H1 (cell line): ENCODE results near the gene SCN4A. TPM values are rescaled to one million over a fixed set of nuclear protein-coding genes. Genes with fewer than 3 reads are reported as not detected.
"Not testable (repeated sequence)": the region's sequence is repeated elsewhere in the genome, so short reads cannot be mapped to it uniquely, and the experiment has no call there.

ENCODE experiments used
- CTCF ChIA-PET: fragments of 300-600 bp; sonication (Branson Sonifier 250); formaldehyde crosslinking; loops from one replicate; lab custom pipeline; 2021; ENCODE audit not compliant: partially characterized antibody; lab: Charles Lee
- POLR2A ChIA-PET: fragments of 300-600 bp; sonication (Branson Sonifier 250); formaldehyde crosslinking; loops from one replicate; lab custom pipeline; 2021; ENCODE audit warnings: inconsistent platforms; ENCODE audit not compliant: partially characterized antibody; lab: Charles Lee
- DNase-seq, 2 experiments: peaks; one replicate each; pipeline versions ENCODE4 v3.0.0 to v3.0.0-alpha.2; 2010 to 2022; ENCODE audit warnings: low spot score in 2 of 2, low read depth in 1 of 2, mixed read lengths in 1 of 2
- FAIRE-seq: peaks from 2 replicates; lab custom pipeline; 2011; peaks lifted over from hg19 to GRCh38; lab: Jason Lieb, UNC
- H2AFZ ChIP-seq: 2 replicates; pipeline ENCODE4 v1.8.1; 2012; ENCODE audit warnings: low read length, inconsistent platforms
- H2AK5ac ChIP-seq: 2 replicates; pipeline ENCODE4 v1.6.1; 2013; ENCODE audit warnings: low read depth, low read length
- H2BK120ac ChIP-seq: replicated peaks from 2 replicates; pipeline ENCODE3; 2013; ENCODE audit warnings: low read depth, low read length, inconsistent platforms
- H2BK12ac ChIP-seq: 2 replicates; pipeline ENCODE4 v1.6.1; 2013; ENCODE audit warnings: low read depth, low read length
- H2BK15ac ChIP-seq: 2 replicates; pipeline ENCODE4 v1.6.1; 2013; ENCODE audit warnings: low read length
- H2BK20ac ChIP-seq: 2 replicates; pipeline ENCODE4 v1.6.1; 2013; ENCODE audit warnings: low read length
- H2BK5ac ChIP-seq: 2 replicates; pipeline ENCODE4 v1.6.1; 2013; ENCODE audit warnings: low read depth, low read length
- H3K14ac ChIP-seq: 2 replicates; pipeline ENCODE4 v1.6.1; 2013; ENCODE audit warnings: inconsistent platforms; ENCODE audit not compliant: insufficient read length
- H3K18ac ChIP-seq: 2 replicates; pipeline ENCODE4 v1.6.1; 2013; ENCODE audit warnings: low read length; ENCODE audit errors: extremely low read depth
- H3K23ac ChIP-seq: 2 replicates; pipeline ENCODE4 v1.6.1; 2013; ENCODE audit warnings: inconsistent platforms; ENCODE audit not compliant: insufficient read length
- H3K23me2 ChIP-seq: 2 replicates; pipeline ENCODE4 v1.6.1; 2013; ENCODE audit warnings: low read depth, low read length
- H3K27ac ChIP-seq: 2 replicates; pipeline ENCODE4 v1.6.1; 2011; ENCODE audit warnings: low read depth, low read length, inconsistent platforms
- H3K27me3 ChIP-seq, 4 experiments: replicated peaks in 1 of 4; 1 replicate in 1 of 4; 2 replicates in 3 of 4; pipeline versions ENCODE4 v1.6.1 to v1.8.1; 2011 to 2013; ENCODE audit warnings: low read length in 3 of 4, mild to moderate bottlenecking in 3 of 4, inconsistent platforms in 2 of 4, mixed read lengths in 2 of 4, moderate library complexity in 1 of 4; ENCODE audit not compliant: control insufficient read depth in 3 of 4, insufficient read depth in 3 of 4; ENCODE audit errors: extremely low read depth in 1 of 4
- H3K36me3 ChIP-seq, 4 experiments: 2 replicates each; pipeline versions ENCODE4 v1.6.1 to v1.8.1; 2011 to 2013; ENCODE audit warnings: mild to moderate bottlenecking in 4 of 4, low read length in 3 of 4, moderate library complexity in 2 of 4, control low read depth in 1 of 4, inconsistent platforms in 1 of 4; ENCODE audit not compliant: insufficient read depth in 4 of 4, control insufficient read depth in 2 of 4
- H3K4ac ChIP-seq: replicated peaks from 2 replicates; pipeline ENCODE3; 2013; ENCODE audit warnings: low read length, low read depth, mixed read lengths, inconsistent platforms; ENCODE audit not compliant: insufficient read length
- H3K4me1 ChIP-seq, 4 experiments: replicated peaks in 1 of 4; 1 replicate in 1 of 4; 2 replicates in 3 of 4; pipeline versions ENCODE4 v1.6.1 to v1.8.1; 2011 to 2013; ENCODE audit warnings: low read length in 3 of 4, inconsistent platforms in 2 of 4, mixed read lengths in 1 of 4; ENCODE audit not compliant: insufficient read depth in 4 of 4, control insufficient read depth in 3 of 4
- H3K4me2 ChIP-seq, 2 experiments: 2 replicates each; pipeline versions ENCODE4 v1.6.1 to v1.8.1; 2011 to 2013; ENCODE audit warnings: low read depth in 2 of 2, low read length in 2 of 2, control low read depth in 1 of 2, inconsistent platforms in 1 of 2, mild to moderate bottlenecking in 1 of 2; ENCODE audit not compliant: insufficient read depth in 1 of 2
- H3K4me3 ChIP-seq, 4 experiments: fragments of 200-600, 300-600 bp in 1 of 4; sonication (generic), shearing (Covaris generic), sonication (Bioruptor Twin) in 1 of 4; 2 replicates each; pipeline versions ENCODE4 v1.5.1 to v1.8.1; 2011 to 2016; ENCODE audit warnings: low read length in 4 of 4, low read depth in 3 of 4, control low read depth in 2 of 4, inconsistent platforms in 2 of 4, mild to moderate bottlenecking in 2 of 4, mixed read lengths in 1 of 4, moderate library complexity in 1 of 4; ENCODE audit not compliant: insufficient read depth in 2 of 4; ENCODE audit errors: extremely low read depth in 1 of 4
- H3K56ac ChIP-seq: replicated peaks from 2 replicates; pipeline ENCODE3; 2013; ENCODE audit warnings: low read depth, mild to moderate bottlenecking, mixed read lengths, low read length, inconsistent platforms; ENCODE audit not compliant: insufficient read length
- H3K79me1 ChIP-seq: 2 replicates; pipeline ENCODE4 v1.6.1; 2013; ENCODE audit warnings: low read depth, low read length, control low read depth
- H3K79me2 ChIP-seq, 2 experiments: 2 replicates each; pipeline versions ENCODE4 v1.6.1 to v1.8.1; 2012 to 2013; ENCODE audit warnings: low read length in 2 of 2, mild to moderate bottlenecking in 2 of 2, inconsistent platforms in 1 of 2; ENCODE audit not compliant: insufficient read depth in 2 of 2, control insufficient read depth in 1 of 2
- H3K9ac ChIP-seq, 4 experiments: replicated peaks in 1 of 4; 1 replicate in 1 of 4; 2 replicates in 3 of 4; pipeline versions ENCODE4 v1.6.1 to v1.8.1; 2011 to 2013; ENCODE audit warnings: low read depth in 3 of 4, low read length in 3 of 4, control low read depth in 2 of 4, mild to moderate bottlenecking in 2 of 4, moderate library complexity in 2 of 4, inconsistent platforms in 1 of 4; ENCODE audit errors: extremely low read depth in 1 of 4
- H3K9me3 ChIP-seq, 2 experiments: 2 replicates each; pipeline versions ENCODE4 v1.6.1 to v1.8.1; 2012 to 2013; ENCODE audit warnings: mild to moderate bottlenecking in 2 of 2, moderate library complexity in 2 of 2, control low read depth in 1 of 2, inconsistent platforms in 1 of 2, low read depth in 1 of 2, low read length in 1 of 2, mixed read lengths in 1 of 2; ENCODE audit not compliant: insufficient read depth in 2 of 2
- H4K20me1 ChIP-seq, 2 experiments: replicated peaks in 1 of 2; 2 replicates each; pipeline versions ENCODE3 to v1.8.1; 2011 to 2013; ENCODE audit warnings: inconsistent platforms in 2 of 2, low read length in 2 of 2, mild to moderate bottlenecking in 1 of 2; ENCODE audit not compliant: insufficient read depth in 2 of 2, control insufficient read depth in 1 of 2
- H4K5ac ChIP-seq: 2 replicates; pipeline ENCODE4 v1.6.1; 2013; ENCODE audit warnings: low read length, low read depth, mixed read lengths, inconsistent platforms; ENCODE audit not compliant: insufficient read length
- H4K8ac ChIP-seq: 2 replicates; pipeline ENCODE4 v1.8.0; 2013; ENCODE audit warnings: mild to moderate bottlenecking, moderate library complexity, low read length, inconsistent platforms; ENCODE audit not compliant: insufficient read depth; ENCODE audit errors: extremely low read depth
- H4K91ac ChIP-seq: replicated peaks from 2 replicates; pipeline ENCODE3; 2013; ENCODE audit warnings: low read length, mixed read lengths, inconsistent platforms; ENCODE audit not compliant: insufficient read length
- CTCF ChIP-seq, 3 experiments: IDR thresholded peaks; 1 replicate in 2 of 3; 2 replicates in 1 of 3; pipeline versions ENCODE4 v1.5.1 to v1.6.1; 2011; ENCODE audit warnings: low read length in 3 of 3, mild to moderate bottlenecking in 3 of 3, inconsistent platforms in 2 of 3, low read depth in 1 of 3, moderate library complexity in 1 of 3; ENCODE audit not compliant: insufficient read depth in 1 of 3; ENCODE audit errors: control extremely low read depth in 1 of 3
- RAD21 ChIP-seq, 2 experiments: IDR thresholded peaks in 1 of 2; conservative IDR thresholded peaks in 1 of 2; 2 replicates each; pipeline ENCODE4 v1.6.1; 2011; ENCODE audit warnings: low read depth in 2 of 2, low read length in 2 of 2, improper control_type of control experiment in 1 of 2, inconsistent platforms in 1 of 2, mild to moderate bottlenecking in 1 of 2, moderate library complexity in 1 of 2
- WGBS, 2 experiments: shearing (Covaris generic) in 1 of 2; methylation state at CpG; one replicate each; pipeline versions ENCODE4 v1.1.6 to v1.1.7; 2013 to 2015; ENCODE audit warnings: low lambda C conversion rate in 2 of 2, mixed read lengths in 2 of 2, inconsistent platforms in 1 of 2, low coverage in 1 of 2, missing lambda C conversion rate in 1 of 2; ENCODE audit not compliant: insufficient replicate concordance in 2 of 2, insufficient coverage in 1 of 2, insufficient read length in 1 of 2; ENCODE audit errors: extremely low coverage in 1 of 2, missing lambda C conversion rate in 1 of 2; 5-methylcytosine and 5-hydroxymethylcytosine counted together
- polyA plus RNA-seq, 7 experiments: library from polyadenylated mRNA; depleted of rRNA in 3 of 7; stranded (reverse) in 5 of 7; unstranded in 2 of 7; fragments of >200 nt in 5 of 7; fragments of 200-250 nt in 2 of 7; gene quantifications; 1 replicate in 5 of 7; 2 replicates in 1 of 7; 4 replicates in 1 of 7; pipeline versions ENCODE4 v1.2.1 to v1.2.3, GENCODE V29; 2011 to 2013; ENCODE audit warnings: missing spikeins in 2 of 7, mixed read lengths in 2 of 7
- total RNA-seq: library from RNA; stranded (reverse); fragmentation: NEBNext Ultra II Directional; extraction: Animal tissue kit (Norgen Biotek cat#: 25700); gene quantifications from 2 replicates; pipeline ENCODE4 v1.2.1, GENCODE V29; 2021

The SCN4A gene
- total and polyA plus RNA-seq, 2 of the 8 experiments (the other 6 are each of a cell fraction or from before 2014, with no cell fraction given): 5.0 to 8.5 TPM

GRCh38 chr17:63907161-63907778 lies 65.4 kb downstream of the SCN4A start:
- not testable (repeated sequence) for H3K36me3 ChIP-seq, H3K23me2 ChIP-seq, H3K79me2 ChIP-seq, H2AK5ac ChIP-seq, H2BK5ac ChIP-seq, H4K8ac ChIP-seq, H2BK15ac ChIP-seq, H2BK12ac ChIP-seq, H4K20me1 ChIP-seq, H2BK20ac ChIP-seq, H4K5ac ChIP-seq, H2BK120ac ChIP-seq, H3K23ac ChIP-seq, H3K4me1 ChIP-seq, H3K27me3 ChIP-seq, FAIRE-seq, H3K14ac ChIP-seq, H3K18ac ChIP-seq, H3K27ac ChIP-seq, H4K91ac ChIP-seq, H3K9ac ChIP-seq, H3K9me3 ChIP-seq, H2AFZ ChIP-seq, H3K79me1 ChIP-seq, H3K4ac ChIP-seq, H3K56ac ChIP-seq, H3K4me3 ChIP-seq
- H3K4me2 ChIP-seq: peak overlapping the region in 1 of 2 experiments; percentile 11; a peak in 1 of 4 replicates
- WGBS, 2 experiments: 41% methylated on average over 12 of the region's 12 CpGs; no CpG with 5 or more reads in 1 of the 2 experiments
- peak in 1 of 2 experiments; percentile 63 for DNase-seq
- TF ChIP-seq RAD21 (IDR thresholded peaks at IDR 0.05 in 1 of 2, conservative IDR thresholded peaks at IDR 0.05 in 1 of 2; ENCODE audit: low read depth in 2 of 2, low read length in 2 of 2) (peak; percentile 22 to 34; a peak in 3 of 4 replicates), CTCF (IDR thresholded peaks at IDR 0.05; ENCODE audit: control extremely low read depth in 1 of 3, insufficient read depth in 1 of 3, low read depth in 1 of 3, low read length in 3 of 3) (peak; percentile 37 to 47 (median 44))
- POLR2A ChIA-PET: interaction anchor here (0.7 kb wide), 1 partner anchor 25 kb away, joined by 3 read pairs; the partner anchor contains the start of gene GH2
- CTCF ChIA-PET: interaction anchor here (0.8 to 9.9 kb wide), 18 partner anchors 10 to 383 kb away, joined by 3 to 87 read pairs (median 4); partner anchors contain the start of genes GH1 and GH2
